ENCODE measurements around the gene KIF16B.
A peak's percentile ranks its signal among the peaks of the same experiment; 100 is the strongest.
"Not testable (repeated sequence)": the region's sequence is repeated elsewhere in the genome, so short reads cannot be mapped to it uniquely, and the experiment has no call there.

Gene KIF16B

GRCh38 chr20:16590041-16590633, 16.9 kb upstream of the KIF16B start:
- DNase-seq, result no peak

- no peak for DNase-seq
Measured at GRCh38 chr20:16589623-16590022, 16.4 kb upstream of the KIF16B start.

DNA sequence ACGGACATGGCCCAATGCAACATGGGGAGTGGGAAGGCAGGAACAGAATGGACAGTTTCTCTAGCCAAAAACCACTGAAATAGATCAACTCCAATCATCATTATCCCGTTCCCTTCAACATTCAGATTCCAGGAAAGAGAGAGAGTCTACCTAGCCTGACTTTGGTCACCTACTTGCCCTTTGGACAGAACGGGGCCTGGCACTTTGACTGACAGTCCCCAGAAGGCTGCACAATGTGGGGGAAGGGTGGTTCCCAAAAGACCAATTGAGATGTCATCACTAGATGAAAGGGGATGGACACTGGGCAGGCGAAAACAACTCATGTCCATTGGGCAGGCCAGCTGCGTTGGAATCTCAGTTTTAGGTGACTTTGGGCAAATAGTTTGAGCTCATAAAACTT, 15.0 kb upstream of the KIF16B start:
- no peak for DNase-seq

DNA sequence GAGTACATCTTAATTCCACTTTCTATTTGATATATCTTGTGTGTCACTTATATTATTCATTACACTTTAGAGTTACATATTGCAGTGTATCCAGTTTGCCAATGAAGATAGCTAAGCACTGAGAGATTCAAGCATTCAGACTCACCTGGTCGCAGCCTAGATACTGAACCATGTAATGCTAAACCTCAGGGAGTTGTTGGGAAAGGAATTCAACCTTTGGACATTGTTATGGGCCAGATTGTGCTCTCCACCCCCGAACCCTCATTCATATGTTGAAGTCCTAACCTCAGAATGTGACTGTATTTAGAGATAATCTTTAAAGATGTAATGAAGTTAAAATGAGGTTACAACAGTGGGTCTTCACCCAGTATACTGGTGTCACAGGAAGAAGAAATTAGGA, 13.8 kb upstream of the KIF16B start:
- DNase-seq, result no peak

DNA sequence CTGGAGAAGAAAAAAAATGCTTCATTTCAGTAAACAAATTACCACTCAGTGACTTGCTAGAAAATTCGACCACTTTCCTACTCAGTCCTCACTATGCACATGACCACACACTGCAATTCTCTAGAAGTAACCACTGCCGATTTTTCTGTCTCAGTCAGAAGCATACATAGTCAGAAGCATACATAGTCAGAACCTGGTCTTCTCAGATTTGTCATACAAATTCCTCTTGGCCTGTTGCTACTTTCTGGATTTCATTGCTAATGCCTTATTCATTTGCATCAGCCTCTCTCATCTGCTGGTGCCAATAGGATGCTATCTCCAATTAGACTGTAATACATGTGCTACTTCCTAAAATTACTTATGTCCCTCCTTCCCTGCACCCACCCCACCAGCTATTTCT, 10.2 kb upstream of the KIF16B start:
- no peak for DNase-seq

GRCh38 chr20:16581241-16581640, 8.0 kb upstream of the KIF16B start:
- DNase-seq, result no peak

DNA sequence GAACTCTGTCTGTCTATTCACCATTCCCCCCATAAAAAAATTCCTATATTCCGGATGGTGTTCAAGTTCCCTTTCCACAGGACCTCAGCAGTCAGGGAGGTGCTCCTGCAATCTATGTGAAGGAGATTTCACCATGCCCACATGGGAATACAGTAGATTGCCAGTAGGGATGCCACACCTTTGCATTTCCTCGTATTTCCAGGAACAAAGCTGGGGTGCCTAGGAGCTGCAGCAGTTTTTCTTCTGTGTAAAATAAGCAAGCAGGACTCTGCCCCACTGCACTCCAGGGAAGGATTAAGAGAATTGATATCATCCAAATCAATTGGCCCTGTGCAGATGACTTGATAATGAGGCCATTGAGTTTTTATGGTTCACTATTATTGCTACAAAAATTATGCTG, 7.4 kb upstream of the KIF16B start:
- DNase-seq, result no peak

DNA sequence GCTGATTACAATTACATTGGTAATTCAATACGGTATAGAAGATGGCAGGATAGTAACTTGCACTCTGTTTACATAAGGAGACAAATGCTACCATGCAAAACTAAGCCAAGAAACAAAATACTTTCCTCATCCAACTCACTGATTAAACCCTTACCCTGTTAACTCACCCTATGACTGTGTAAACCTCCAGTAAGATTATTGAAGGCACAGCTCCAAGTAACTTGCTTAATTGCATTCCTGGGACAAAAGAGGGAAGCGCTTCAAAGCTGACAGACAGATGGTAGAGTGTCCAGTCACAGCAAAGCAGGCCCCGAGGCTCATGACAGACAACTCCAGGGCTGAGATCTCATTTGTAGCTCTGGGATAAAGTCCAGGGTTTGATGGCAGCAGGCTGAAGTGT, 6.9 kb upstream of the KIF16B start:
- DNase-seq, result no peak

- no peak for DNase-seq
Measured at GRCh38 chr20:16576219-16576618, 3.0 kb upstream of the KIF16B start.

- peak in 1 of 2 experiments; percentile 8 for DNase-seq
Measured at GRCh38 chr20:16575390-16576140, 2.3 kb upstream of the KIF16B start.

GRCh38 chr20:16574656-16575355, 1.6 kb upstream of the KIF16B start:
- peak; percentile 77 to 82 for DNase-seq

GRCh38 chr20:16571333-16571732, 1.9 kb downstream of the KIF16B start:
- DNase-seq, result no peak

DNA sequence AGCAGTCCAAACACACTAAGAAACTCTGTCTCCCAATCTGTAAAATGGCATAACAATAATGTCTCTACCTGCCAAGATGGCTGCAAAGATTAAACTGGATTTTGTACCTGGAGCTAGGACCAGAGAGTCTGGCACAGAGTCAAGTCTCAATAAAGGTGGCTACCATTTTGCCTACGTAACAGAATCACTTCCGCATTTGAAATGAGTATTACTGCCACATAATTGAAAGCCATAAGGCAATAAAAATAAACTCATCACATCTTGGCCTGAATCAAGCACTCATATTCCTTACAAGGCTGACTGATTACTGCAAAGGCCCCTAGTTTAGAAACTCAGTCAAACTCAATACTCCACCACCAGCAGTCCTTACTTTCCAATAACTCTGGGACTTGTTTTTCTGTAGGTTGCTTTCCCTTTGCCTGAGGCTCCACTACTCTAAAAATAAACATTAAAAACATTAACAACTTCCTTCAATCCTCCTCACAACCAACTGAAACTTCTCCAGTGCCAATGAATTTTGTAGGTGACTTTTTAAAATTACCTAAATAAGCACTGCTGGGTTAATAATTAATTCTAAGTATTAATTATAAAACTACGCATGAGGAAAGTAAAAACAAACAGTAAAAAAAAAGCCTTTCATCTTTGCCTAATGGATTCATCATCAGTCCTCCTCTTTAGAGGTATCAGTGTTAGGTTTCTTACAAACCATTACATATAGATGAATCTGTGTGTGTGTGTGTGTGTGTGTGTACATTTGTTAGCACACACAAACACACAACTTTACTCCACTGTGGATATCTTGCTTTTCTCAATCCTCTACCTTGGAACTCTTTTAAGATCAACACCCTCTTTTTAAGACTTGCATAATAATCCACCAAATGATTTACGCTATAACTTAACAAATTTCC, 3.7 kb downstream of the KIF16B start:
- DNase-seq, result no peak

GRCh38 chr20:16566080-16566479, 7.2 kb downstream of the KIF16B start:
- DNase-seq, result no peak

- not testable (repeated sequence) for DNase-seq
Measured at GRCh38 chr20:16564079-16564478, 9.2 kb downstream of the KIF16B start.

GRCh38 chr20:16563066-16563806, 10.0 kb downstream of the KIF16B start:
- no peak for DNase-seq

GRCh38 chr20:16562259-16562658, 11.0 kb downstream of the KIF16B start:
- DNase-seq, result no peak

DNA sequence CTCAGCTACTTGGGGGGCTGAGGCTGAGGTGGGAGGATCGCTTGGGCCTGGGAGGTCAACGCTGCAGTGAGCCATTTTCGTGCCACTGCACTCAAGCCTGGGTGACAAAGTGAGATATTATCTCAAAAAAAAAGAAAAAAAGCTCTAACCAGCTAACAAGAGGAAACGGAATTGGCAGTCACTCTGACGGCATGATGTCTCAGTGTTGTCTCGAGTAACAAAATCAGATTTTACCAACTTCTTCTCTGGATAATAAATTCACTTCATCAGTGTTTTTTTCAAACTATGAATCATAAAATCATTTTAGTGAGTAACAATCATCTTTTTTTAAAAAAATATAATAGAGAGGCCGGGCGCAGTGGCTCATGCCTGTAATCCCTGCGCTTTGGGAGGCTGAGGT, 12.6 kb downstream of the KIF16B start:
- no peak for DNase-seq

- no peak for DNase-seq
Measured at GRCh38 chr20:16560216-16560615, 13.0 kb downstream of the KIF16B start.

DNA sequence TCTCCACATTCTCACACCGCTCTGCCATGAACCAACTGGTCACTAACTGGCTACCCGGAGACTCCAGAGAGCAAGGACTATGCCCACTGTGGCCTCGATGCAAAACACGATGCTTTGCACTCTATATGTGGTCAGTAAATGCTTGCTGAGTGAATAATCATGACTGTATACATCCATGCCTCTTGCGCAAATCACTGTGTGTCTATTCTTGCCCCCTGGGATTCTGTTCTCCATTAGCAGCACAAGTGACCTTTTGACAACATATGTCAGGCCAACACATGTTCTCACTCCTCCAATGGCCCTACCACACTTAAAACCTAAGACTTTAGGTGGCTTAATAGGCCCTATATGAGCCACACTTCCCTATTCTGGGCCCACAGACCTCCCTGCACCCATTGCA, 16.9 kb downstream of the KIF16B start:
- DNase-seq, result no peak

- no peak for DNase-seq
Measured at GRCh38 chr20:16555754-16556153, 17.5 kb downstream of the KIF16B start.
